Keratinocyte (primary cell): Measurements from ENCODE around the gene SCTR. TPM values are rescaled to one million over a fixed set of nuclear protein-coding genes. Genes with fewer than 3 reads are reported as not detected.
A peak's percentile ranks its signal among the peaks of the same experiment; 100 is the strongest.

Experiments used
- DNase-seq: peaks from one replicate; pipeline ENCODE4 v3.0.0-alpha.2; 2011; ENCODE audit warnings: low read depth, missing footprints, low spot score
- FAIRE-seq: peaks from 2 replicates; lab custom pipeline; 2011; peaks lifted over from hg19 to GRCh38; lab: Jason Lieb, UNC
- H2AFZ ChIP-seq: 2 replicates; pipeline ENCODE4 v1.6.0; 2012; ENCODE audit warnings: low read length, control low read depth, inconsistent platforms; ENCODE audit not compliant: control insufficient read depth
- H3K27ac ChIP-seq: 2 replicates; pipeline ENCODE4 v1.5.1; 2011; ENCODE audit warnings: low read length; ENCODE audit not compliant: control insufficient read depth, insufficient read depth
- H3K27me3 ChIP-seq: 3 replicates; pipeline ENCODE4 v1.6.0; 2011; ENCODE audit warnings: low read length; ENCODE audit not compliant: control insufficient read depth, insufficient read depth; ENCODE audit errors: extremely low read depth
- H3K36me3 ChIP-seq, 2 experiments: 2 replicates in 1 of 2; 3 replicates in 1 of 2; pipeline ENCODE4 v1.5.1; 2011; ENCODE audit warnings: low read length in 2 of 2, mild to moderate bottlenecking in 1 of 2; ENCODE audit not compliant: control insufficient read depth in 2 of 2, insufficient read depth in 2 of 2; ENCODE audit errors: extremely low read depth in 1 of 2
- H3K4me1 ChIP-seq: 3 replicates; pipeline ENCODE4 v1.5.1; 2011; ENCODE audit warnings: low read length; ENCODE audit not compliant: control insufficient read depth, insufficient read depth; ENCODE audit errors: extremely low read depth
- H3K4me2 ChIP-seq: 3 replicates; pipeline ENCODE4 v1.6.0; 2011; ENCODE audit warnings: low read depth, low read length; ENCODE audit not compliant: control insufficient read depth, insufficient read depth; ENCODE audit errors: extremely low read depth
- H3K4me3 ChIP-seq, 3 experiments: fragments of 200-600 bp in 1 of 3; sonication (generic) in 1 of 3; 2 replicates in 2 of 3; 3 replicates in 1 of 3; pipeline ENCODE4 v1.5.1; 2011 to 2016; ENCODE audit warnings: low read length in 3 of 3, mild to moderate bottlenecking in 3 of 3, control low read depth in 2 of 3, inconsistent platforms in 1 of 3, low read depth in 1 of 3, mixed read lengths in 1 of 3, mixed run types in 1 of 3, moderate library complexity in 1 of 3; ENCODE audit not compliant: control insufficient read depth in 2 of 3, insufficient read depth in 2 of 3; ENCODE audit errors: extremely low read depth in 1 of 3
- H3K79me2 ChIP-seq: 2 replicates; pipeline ENCODE4 v1.6.0; 2012; ENCODE audit warnings: low read length; ENCODE audit not compliant: control insufficient read depth, insufficient read depth
- H3K9ac ChIP-seq: 3 replicates; pipeline ENCODE4 v1.6.0; 2011; ENCODE audit warnings: low read length; ENCODE audit not compliant: control insufficient read depth, insufficient read depth; ENCODE audit errors: extremely low read depth
- H3K9me1 ChIP-seq: 3 replicates; pipeline ENCODE4 v1.6.0; 2011; ENCODE audit warnings: low read length; ENCODE audit not compliant: control insufficient read depth, insufficient read depth; ENCODE audit errors: extremely low read depth
- H3K9me3 ChIP-seq: 2 replicates; pipeline ENCODE4 v1.5.1; 2012; ENCODE audit warnings: low read depth, low read length; ENCODE audit not compliant: control insufficient read depth
- H4K20me1 ChIP-seq: 3 replicates; pipeline ENCODE4 v1.6.0; 2011; ENCODE audit warnings: low read length; ENCODE audit not compliant: control insufficient read depth, insufficient read depth; ENCODE audit errors: extremely low read depth
- EZH2 ChIP-seq: IDR thresholded peaks from one replicate; pipeline ENCODE4 v1.6.1; 2012; ENCODE audit warnings: inconsistent platforms, mild to moderate bottlenecking, low read length, moderate library complexity
- dilution Hi-C: fragments of 300-500 bp; cut with MboI; formaldehyde crosslinking; loops from one replicate; pipeline ENCODE4 v1.7.0; 2020; ENCODE audit warnings: low sequenced_read_pairs; ENCODE audit not compliant: extremely low pct_ligation_motif_present
- polyA plus RNA-seq, 5 experiments: library from polyadenylated mRNA; depleted of rRNA in 3 of 5; stranded (reverse) in 3 of 5; stranded (forward) in 1 of 5; unstranded in 1 of 5; fragments of >200 nt; gene quantifications; 1 replicate in 1 of 5; 2 replicates in 3 of 5; 3 replicates in 1 of 5; pipeline versions ENCODE4 v1.2.1 to v1.2.3, GENCODE V29; 2011 to 2012; ENCODE audit warnings: missing spikeins in 2 of 5, low read depth in 1 of 5, low replicate concordance in 1 of 5
- TF ChIP-seq, protein P1 (sequence below), 3 experiments: IDR thresholded peaks in 1 of 3; conservative IDR thresholded peaks in 1 of 3; optimal IDR thresholded peaks in 1 of 3; 2 replicates in 2 of 3; 3 replicates in 1 of 3; pipeline versions ENCODE3 to v1.5.1; 2011; ENCODE audit warnings: low read length in 3 of 3, mild to moderate bottlenecking in 3 of 3, moderate library complexity in 2 of 3, control low read depth in 1 of 3, inconsistent platforms in 1 of 3; ENCODE audit not compliant: insufficient read depth in 2 of 3; ENCODE audit errors: extremely low read depth in 1 of 3

SCTR gene
- polyA plus RNA-seq, 1 donor (not counting 4 experiments of a cell fraction or from before 2014, with no cell fraction given): not detected

- H3K4me1 ChIP-seq: no peaks in the 10 kb centered on the region
- no peak overlapping the region for H3K9ac ChIP-seq
- H3K27me3 ChIP-seq: peaks cover 18% of the 10 kb centered on the region
- FAIRE-seq: no peak
- H3K9me3 ChIP-seq: no peaks in the 10 kb centered on the region
- H3K27ac ChIP-seq: no peak overlapping the region
- H3K4me2 ChIP-seq: no peak overlapping the region
- H3K36me3 ChIP-seq: no peaks in the 10 kb centered on the region
- H4K20me1 ChIP-seq: no peaks in the 10 kb centered on the region
- no peak for DNase-seq
- no peaks in the 10 kb centered on the region for H3K79me2 ChIP-seq
- TF ChIP-seq, protein P1, sequence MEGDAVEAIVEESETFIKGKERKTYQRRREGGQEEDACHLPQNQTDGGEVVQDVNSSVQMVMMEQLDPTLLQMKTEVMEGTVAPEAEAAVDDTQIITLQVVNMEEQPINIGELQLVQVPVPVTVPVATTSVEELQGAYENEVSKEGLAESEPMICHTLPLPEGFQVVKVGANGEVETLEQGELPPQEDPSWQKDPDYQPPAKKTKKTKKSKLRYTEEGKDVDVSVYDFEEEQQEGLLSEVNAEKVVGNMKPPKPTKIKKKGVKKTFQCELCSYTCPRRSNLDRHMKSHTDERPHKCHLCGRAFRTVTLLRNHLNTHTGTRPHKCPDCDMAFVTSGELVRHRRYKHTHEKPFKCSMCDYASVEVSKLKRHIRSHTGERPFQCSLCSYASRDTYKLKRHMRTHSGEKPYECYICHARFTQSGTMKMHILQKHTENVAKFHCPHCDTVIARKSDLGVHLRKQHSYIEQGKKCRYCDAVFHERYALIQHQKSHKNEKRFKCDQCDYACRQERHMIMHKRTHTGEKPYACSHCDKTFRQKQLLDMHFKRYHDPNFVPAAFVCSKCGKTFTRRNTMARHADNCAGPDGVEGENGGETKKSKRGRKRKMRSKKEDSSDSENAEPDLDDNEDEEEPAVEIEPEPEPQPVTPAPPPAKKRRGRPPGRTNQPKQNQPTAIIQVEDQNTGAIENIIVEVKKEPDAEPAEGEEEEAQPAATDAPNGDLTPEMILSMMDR (optimal IDR thresholded peaks at IDR 0.05 in 1 of 3, IDR thresholded peaks at IDR 0.05 in 1 of 3, conservative IDR thresholded peaks at IDR 0.05 in 1 of 3; ENCODE audit: extremely low read depth in 1 of 3, insufficient read depth in 2 of 3, low read length in 3 of 3): no peak
- no peak for TF ChIP-seq EZH2
- dilution Hi-C loops: no loop called here
- H3K4me3 ChIP-seq: no peak overlapping the region
- no peak overlapping the region for H2AFZ ChIP-seq
- no peaks in the 10 kb centered on the region for H3K9me1 ChIP-seq
Observed at GRCh38 chr2:119518401-119519056, 5.8 kb downstream of the SCTR start.

GRCh38 chr2:119517433-119517832, 6.8 kb downstream of the SCTR start:
- Histone ChIP-seq H3K27ac (no peak overlapping the region), H3K9me3 (no peaks in the 10 kb centered on the region), H3K4me2 (no peak overlapping the region), H3K36me3 (no peaks in the 10 kb centered on the region), H4K20me1 (no peaks in the 10 kb centered on the region), H3K27me3 (peaks cover 8% of the 10 kb centered on the region), H3K4me3 (no peak overlapping the region), H3K79me2 (no peaks in the 10 kb centered on the region), H3K4me1 (no peaks in the 10 kb centered on the region), H3K9ac (no peak overlapping the region), H2AFZ (no peak overlapping the region), H3K9me1 (no peaks in the 10 kb centered on the region)
- no peak for FAIRE-seq
- dilution Hi-C loops: no loop called here
- no peak for DNase-seq
- TF ChIP-seq, protein P1 (optimal IDR thresholded peaks at IDR 0.05 in 1 of 3, IDR thresholded peaks at IDR 0.05 in 1 of 3, conservative IDR thresholded peaks at IDR 0.05 in 1 of 3; ENCODE audit: extremely low read depth in 1 of 3, insufficient read depth in 2 of 3, low read length in 3 of 3): peak; percentile 68 to 89 (median 76)
- TF ChIP-seq EZH2: no peak
